Neutrophil (primary cell): ENCODE results near the gene FGFR4.

Experiments
- H3K27ac ChIP-seq: fragments of 200-600 bp; sonication (generic); 2 replicates; pipeline ENCODE4 v1.5.1; 2016; ENCODE audit warnings: mild to moderate bottlenecking, moderate library complexity
- H3K27me3 ChIP-seq: fragments of 200-600 bp; sonication (generic); 2 replicates; pipeline ENCODE4 v1.6.0; 2016; ENCODE audit warnings: mild to moderate bottlenecking
- H3K36me3 ChIP-seq: fragments of 200-600 bp; sonication (generic); 2 replicates; pipeline ENCODE4 v1.5.1; 2017
- H3K4me1 ChIP-seq, 2 experiments: fragments of 200-600 bp in 1 of 2; sonication (generic) in 1 of 2; 1 replicate in 1 of 2; 2 replicates in 1 of 2; pipeline versions ENCODE4 v1.5.1 to v1.6.1; 2013 to 2016; ENCODE audit warnings: low read depth in 1 of 2, low read length in 1 of 2, mild to moderate bottlenecking in 1 of 2, moderate library complexity in 1 of 2; ENCODE audit not compliant: control insufficient read depth in 1 of 2, insufficient read depth in 1 of 2
- H3K4me3 ChIP-seq, 2 experiments: fragments of 200-600 bp in 1 of 2; sonication (generic) in 1 of 2; 1 replicate in 1 of 2; 2 replicates in 1 of 2; pipeline ENCODE4 v1.5.1; 2013 to 2016; ENCODE audit warnings: low read depth in 1 of 2, low read length in 1 of 2, mild to moderate bottlenecking in 1 of 2, moderate library complexity in 1 of 2
- H3K9me3 ChIP-seq: fragments of 200-600 bp; sonication (generic); 2 replicates; pipeline ENCODE4 v1.5.1; 2016
- CTCF ChIP-seq: fragments of 200-600 bp; sonication (generic); IDR thresholded peaks from 2 replicates; pipeline ENCODE4 v1.5.1; 2016; ENCODE audit warnings: antibody characterized with exemption

FGFR4 gene

GRCh38 chr5:177142098-177142611 is 55.4 kb downstream of the FGFR4 start:
- no peaks in the 10 kb centered on the region for H3K27me3 ChIP-seq
- peak overlapping the region; percentile 71 for H3K27ac ChIP-seq
- peaks cover 16 to 18% of the 10 kb centered on the region in 2 experiments for H3K4me1 ChIP-seq
- no peak for TF ChIP-seq CTCF
- peak overlapping the region in 1 of 2 experiments; percentile 21 for H3K4me3 ChIP-seq
- peaks cover 44% of the 10 kb centered on the region for H3K36me3 ChIP-seq
- H3K9me3 ChIP-seq, result no peaks in the 10 kb centered on the region

GRCh38 chr5:177142778-177143177 is 56.1 kb downstream of the FGFR4 start:
- H3K4me1 ChIP-seq, result peaks cover 13 to 16% of the 10 kb centered on the region in 2 experiments
- peak overlapping the region; percentile 71 for H3K27ac ChIP-seq
- no peaks in the 10 kb centered on the region for H3K27me3 ChIP-seq
- no peak for TF ChIP-seq CTCF
- H3K36me3 ChIP-seq, result peaks cover 42% of the 10 kb centered on the region
- no peaks in the 10 kb centered on the region for H3K9me3 ChIP-seq
- no peak overlapping the region for H3K4me3 ChIP-seq

DNA sequence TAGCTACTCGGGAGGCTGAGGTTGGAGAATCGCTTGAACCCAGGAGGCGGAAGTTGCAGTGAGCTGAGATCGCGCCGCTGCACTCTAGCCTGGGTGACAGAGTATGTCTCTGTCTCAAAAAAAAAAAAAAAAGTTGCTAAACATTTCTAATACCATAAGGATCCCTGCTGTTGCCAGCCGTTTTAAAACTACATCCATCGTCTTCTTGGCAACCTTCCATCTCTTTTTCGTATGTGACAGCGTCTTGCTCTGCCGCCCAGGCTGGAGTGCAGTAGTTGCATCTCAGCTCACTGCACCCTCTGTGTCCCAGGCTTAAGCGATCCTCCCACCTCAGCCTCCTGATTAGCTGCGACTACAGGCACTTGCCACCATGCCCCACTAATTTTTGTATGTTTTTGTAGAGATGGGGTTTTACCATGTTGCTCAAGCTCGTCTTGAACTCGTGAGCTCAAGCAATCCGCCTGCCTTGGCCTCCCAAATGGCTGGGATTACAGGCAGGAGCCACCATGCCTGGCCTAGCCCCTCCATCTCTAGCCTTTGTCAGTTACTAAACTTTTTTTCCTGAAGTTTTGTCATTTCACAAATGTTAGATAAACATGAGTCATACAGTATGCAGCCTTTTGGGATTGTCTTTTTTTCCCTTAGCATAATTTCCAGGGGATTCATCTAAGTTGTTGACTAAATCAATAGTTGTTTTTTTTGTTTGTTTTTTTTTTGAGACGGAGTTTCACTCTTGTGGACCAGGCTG is 60.4 kb downstream of the FGFR4 start:
- TF ChIP-seq CTCF, result no peak
- H3K4me1 ChIP-seq, result peaks cover 9% of the 10 kb centered on the region in 2 experiments
- no peak overlapping the region for H3K4me3 ChIP-seq
- no peak overlapping the region for H3K27ac ChIP-seq
- peaks cover 72% of the 10 kb centered on the region for H3K36me3 ChIP-seq
- no peaks in the 10 kb centered on the region for H3K9me3 ChIP-seq
- no peaks in the 10 kb centered on the region for H3K27me3 ChIP-seq
